PC-3 (cell line): ENCODE measurements around the gene ATE1. TPM values are rescaled to one million over a fixed set of nuclear protein-coding genes. Genes with fewer than 3 reads are reported as not detected.

ENCODE experiments used
- ATAC-seq: fragments of 200-7000 bp; cut with Tn5 transposase; 2 replicates; pipeline ENCODE4 v1.9.1; 2020; ENCODE audit warnings: mild to moderate bottlenecking, moderate library complexity
- BruUV-seq: library from RNA; stranded (reverse); fragments of 400-500 nt; replicated peaks from 2 replicates; lab custom pipeline; 2021; lab: Mats Ljungman, UMichigan
- CTCF ChIA-PET: fragments of 300-600 bp; sonication (Branson Sonifier 250); formaldehyde crosslinking; loops from one replicate; lab custom pipeline; 2022; ENCODE audit warnings: antibody characterized with exemption; lab: Charles Lee
- POLR2A ChIA-PET: fragments of 300-600 bp; sonication (Branson Sonifier 250); formaldehyde crosslinking; loops from one replicate; lab custom pipeline; 2022; ENCODE audit warnings: antibody characterized with exemption; ENCODE audit not compliant: unreplicated experiment; lab: Charles Lee
- DNase-seq: peaks from one replicate; pipeline ENCODE4 v3.0.0-alpha.2; 2015
- H2AFZ ChIP-seq: fragments of 300-600 bp; sonication (generic); 2 replicates; pipeline ENCODE4 v1.6.0; 2016; ENCODE audit warnings: antibody characterized with exemption, low read length
- H3F3A ChIP-seq: fragments of 300-600 bp; sonication (generic); one replicate; pipeline ENCODE4 v1.6.0; 2017; ENCODE audit warnings: antibody characterized with exemption, low read length, control low read depth, mild to moderate bottlenecking; ENCODE audit not compliant: unreplicated experiment
- H3K27ac ChIP-seq: fragments of 300-600 bp; sonication (generic); 2 replicates; pipeline ENCODE4 v1.5.1; 2016; ENCODE audit warnings: mild to moderate bottlenecking, low read length
- H3K27me3 ChIP-seq: fragments of 300-600 bp; sonication (generic); 2 replicates; pipeline ENCODE4 v1.6.1; 2016; ENCODE audit warnings: low read length, mixed read lengths
- H3K36me3 ChIP-seq: fragments of 300-600 bp; sonication (generic); 2 replicates; pipeline ENCODE4 v1.6.1; 2016; ENCODE audit warnings: low read depth, mixed run types, low read length, mixed read lengths
- H3K4me1 ChIP-seq: fragments of 300-600 bp; sonication (generic); 2 replicates; pipeline ENCODE4 v1.5.1; 2016; ENCODE audit warnings: low read length; ENCODE audit not compliant: insufficient read depth
- H3K4me2 ChIP-seq: fragments of 300-600 bp; sonication (generic); 2 replicates; pipeline ENCODE4 v1.6.0; 2016; ENCODE audit warnings: low read length
- H3K4me3 ChIP-seq: fragments of 300-600 bp; sonication (generic); 2 replicates; pipeline ENCODE4 v1.5.1; 2016; ENCODE audit warnings: mild to moderate bottlenecking, low read length, mixed read lengths
- H3K79me2 ChIP-seq: fragments of 300-600 bp; sonication (generic); 2 replicates; pipeline ENCODE4 v1.6.1; 2017; ENCODE audit warnings: low read length, mixed read lengths
- H3K9ac ChIP-seq: fragments of 300-600 bp; sonication (generic); 2 replicates; pipeline ENCODE4 v1.6.0; 2016; ENCODE audit warnings: mild to moderate bottlenecking, low read length
- H3K9me2 ChIP-seq: fragments of 300-600 bp; sonication (generic); replicated peaks from 2 replicates; pipeline ENCODE4 v1.6.1; 2016; ENCODE audit warnings: mixed run types, low read length, mixed read lengths
- H3K9me3 ChIP-seq: fragments of 300-600 bp; sonication (generic); 2 replicates; pipeline ENCODE4 v1.6.1; 2016; ENCODE audit warnings: low read length, mixed read lengths
- H4K20me1 ChIP-seq: fragments of 300-600 bp; sonication (generic); 2 replicates; pipeline ENCODE4 v1.6.1; 2016; ENCODE audit warnings: low read length, mixed read lengths
- EZH2 ChIP-seq: fragments of 300-600 bp; sonication (generic); IDR thresholded peaks from one replicate; pipeline ENCODE4 v1.6.1; 2017; ENCODE audit warnings: antibody characterized with exemption, mild to moderate bottlenecking, low read length; ENCODE audit not compliant: unreplicated experiment
- EZH2phosphoT487 ChIP-seq: fragments of 300-600 bp; sonication (generic); IDR thresholded peaks from 2 replicates; pipeline ENCODE4 v1.6.1; 2018; ENCODE audit warnings: mild to moderate bottlenecking, antibody characterized with exemption, low read length, borderline replicate concordance
- intact Hi-C: fragments of 100-400 bp; cut with micrococcal nuclease; formaldehyde crosslinking; loops from 2 replicates; pipeline ENCODE4 v1.9.0; 2023
- total RNA-seq: library from RNA; depleted of rRNA; stranded (reverse); fragments of >200 nt; gene quantifications from 2 replicates; pipeline ENCODE4 v1.2.3, GENCODE V29; 2014
- TF ChIP-seq, protein P1 (sequence below): fragments of 300-600 bp; sonication (generic); conservative IDR thresholded peaks from 2 replicates; pipeline ENCODE4 v1.5.1; 2017; ENCODE audit warnings: antibody characterized with exemption, low read depth, mild to moderate bottlenecking, low read length

The ATE1 gene
- total RNA-seq, 1 experiment from 2014 or later: 12.8 TPM

DNA sequence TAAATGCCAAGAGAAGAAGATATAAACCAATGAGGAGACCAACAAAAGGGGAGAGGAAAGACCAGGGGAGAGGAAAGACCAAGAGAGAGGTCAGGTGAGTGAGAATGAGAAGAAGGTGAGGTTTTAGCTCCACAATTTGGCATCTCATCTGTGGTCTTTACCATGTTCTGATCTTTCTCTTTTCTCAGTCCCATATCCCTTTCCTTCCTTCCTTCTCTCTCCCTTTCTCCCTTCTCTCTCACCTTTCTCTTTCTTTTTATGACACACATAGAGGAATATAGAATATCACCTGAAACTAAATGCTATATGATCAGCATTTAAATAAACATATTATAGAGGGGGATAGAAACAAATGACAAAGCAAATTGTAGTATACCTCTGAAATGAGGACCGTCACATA, 57.4 kb downstream of the ATE1 start:
- Histone ChIP-seq H3K9me2 (no peaks in the 10 kb centered on the region), H3K27ac (no peak overlapping the region), H3K27me3 (no peaks in the 10 kb centered on the region), H3K9ac (no peak overlapping the region), H3K4me2 (no peak overlapping the region), H2AFZ (no peak overlapping the region), H3K4me1 (no peaks in the 10 kb centered on the region), H3K4me3 (no peak overlapping the region), H3K79me2 (no peaks in the 10 kb centered on the region), H3K9me3 (no peaks in the 10 kb centered on the region), H4K20me1 (no peaks in the 10 kb centered on the region), H3F3A (no peaks in the 10 kb centered on the region), H3K36me3 (no peaks in the 10 kb centered on the region)
- ChIA-PET CTCF (no interaction called here), POLR2A (no interaction called here)
- intact Hi-C loops: no loop called here
- no peak for ATAC-seq
- no TSS peak for BruUV-seq
- DNase-seq: no peak
- TF ChIP-seq EZH2phosphoT487 (no peak), EZH2 (no peak)
- TF ChIP-seq, protein P1, sequence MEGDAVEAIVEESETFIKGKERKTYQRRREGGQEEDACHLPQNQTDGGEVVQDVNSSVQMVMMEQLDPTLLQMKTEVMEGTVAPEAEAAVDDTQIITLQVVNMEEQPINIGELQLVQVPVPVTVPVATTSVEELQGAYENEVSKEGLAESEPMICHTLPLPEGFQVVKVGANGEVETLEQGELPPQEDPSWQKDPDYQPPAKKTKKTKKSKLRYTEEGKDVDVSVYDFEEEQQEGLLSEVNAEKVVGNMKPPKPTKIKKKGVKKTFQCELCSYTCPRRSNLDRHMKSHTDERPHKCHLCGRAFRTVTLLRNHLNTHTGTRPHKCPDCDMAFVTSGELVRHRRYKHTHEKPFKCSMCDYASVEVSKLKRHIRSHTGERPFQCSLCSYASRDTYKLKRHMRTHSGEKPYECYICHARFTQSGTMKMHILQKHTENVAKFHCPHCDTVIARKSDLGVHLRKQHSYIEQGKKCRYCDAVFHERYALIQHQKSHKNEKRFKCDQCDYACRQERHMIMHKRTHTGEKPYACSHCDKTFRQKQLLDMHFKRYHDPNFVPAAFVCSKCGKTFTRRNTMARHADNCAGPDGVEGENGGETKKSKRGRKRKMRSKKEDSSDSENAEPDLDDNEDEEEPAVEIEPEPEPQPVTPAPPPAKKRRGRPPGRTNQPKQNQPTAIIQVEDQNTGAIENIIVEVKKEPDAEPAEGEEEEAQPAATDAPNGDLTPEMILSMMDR: no peak

DNA sequence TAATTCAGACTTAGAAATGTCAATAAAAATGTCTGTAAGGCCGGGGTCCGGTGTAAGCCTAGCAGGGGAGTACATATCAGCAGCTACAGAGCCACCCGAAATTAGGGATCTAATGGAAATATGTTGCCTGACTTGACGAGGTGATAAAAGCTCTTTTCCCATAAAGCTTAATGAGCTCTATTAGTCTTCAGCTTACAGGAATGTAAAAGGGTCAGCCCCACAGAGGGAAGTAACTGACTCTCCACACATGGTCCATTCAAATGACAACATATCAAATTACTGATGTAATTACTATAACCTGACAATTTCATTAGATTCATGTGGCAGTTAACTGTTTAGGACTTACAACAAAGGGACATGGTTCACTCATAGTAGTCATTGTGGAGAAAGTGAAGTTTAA, 62.3 kb downstream of the ATE1 start:
- H4K20me1 ChIP-seq: no peaks in the 10 kb centered on the region
- no peak overlapping the region for H3K27ac ChIP-seq
- CTCF ChIA-PET: no interaction called here
- no peak overlapping the region for H3K9ac ChIP-seq
- H3K79me2 ChIP-seq: no peaks in the 10 kb centered on the region
- H3F3A ChIP-seq: no peaks in the 10 kb centered on the region
- DNase-seq: no peak
- no TSS peak for BruUV-seq
- H3K36me3 ChIP-seq: no peaks in the 10 kb centered on the region
- POLR2A ChIA-PET: no interaction called here
- TF ChIP-seq, protein P1: no peak
- TF ChIP-seq EZH2phosphoT487 (no peak), EZH2 (no peak)
- H2AFZ ChIP-seq: no peak overlapping the region
- ATAC-seq: no peak
- no peaks in the 10 kb centered on the region for H3K4me1 ChIP-seq
- intact Hi-C loops: no loop called here
- no peaks in the 10 kb centered on the region for H3K9me2 ChIP-seq
- H3K4me2 ChIP-seq: no peak overlapping the region
- H3K4me3 ChIP-seq: no peak overlapping the region
- no peaks in the 10 kb centered on the region for H3K9me3 ChIP-seq
- no peaks in the 10 kb centered on the region for H3K27me3 ChIP-seq

DNA sequence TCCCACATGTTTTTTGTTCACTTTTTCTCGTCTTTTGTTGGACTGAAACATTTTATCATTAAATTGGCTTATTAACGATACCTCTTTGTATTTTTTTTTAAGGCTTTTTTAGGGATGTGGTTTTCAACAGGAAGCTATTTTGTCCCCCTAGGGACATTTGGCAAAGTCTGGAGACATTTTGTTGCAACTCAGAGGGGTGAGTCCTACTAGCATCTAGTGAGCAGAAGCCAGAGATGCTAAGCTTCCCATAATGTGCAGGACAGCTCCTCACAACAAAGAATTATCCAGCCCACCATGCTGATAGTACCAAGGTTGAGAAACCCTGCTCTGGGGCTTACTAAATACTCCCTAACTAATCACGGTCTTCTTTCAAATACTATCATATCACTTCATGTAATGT, 63.2 kb downstream of the ATE1 start:
- H3K9me3 ChIP-seq: no peaks in the 10 kb centered on the region
- H2AFZ ChIP-seq: no peak overlapping the region
- DNase-seq: no peak
- H3K79me2 ChIP-seq: no peaks in the 10 kb centered on the region
- H3F3A ChIP-seq: no peaks in the 10 kb centered on the region
- H3K27me3 ChIP-seq: no peaks in the 10 kb centered on the region
- no peak overlapping the region for H3K27ac ChIP-seq
- no peaks in the 10 kb centered on the region for H3K4me1 ChIP-seq
- no peak for ATAC-seq
- intact Hi-C loops: no loop called here
- H3K36me3 ChIP-seq: no peaks in the 10 kb centered on the region
- TF ChIP-seq, protein P1: no peak
- TF ChIP-seq EZH2 (no peak), EZH2phosphoT487 (no peak)
- H3K9ac ChIP-seq: no peak overlapping the region
- no peak overlapping the region for H3K4me3 ChIP-seq
- H3K9me2 ChIP-seq: no peaks in the 10 kb centered on the region
- CTCF ChIA-PET: no interaction called here
- no peak overlapping the region for H3K4me2 ChIP-seq
- POLR2A ChIA-PET: no interaction called here
- no peaks in the 10 kb centered on the region for H4K20me1 ChIP-seq
- no TSS peak for BruUV-seq
